SK-N-SH (cell line): ENCODE measurements around the gene HECTD4.
"Not testable (repeated sequence)": the region's sequence is repeated elsewhere in the genome, so short reads cannot be mapped to it uniquely, and the experiment has no call there.

Experiments
- ELF1 ChIP-seq: IDR thresholded peaks from 2 replicates; pipeline ENCODE4 v1.4.0; 2012
- NRF1 ChIP-seq: IDR thresholded peaks from 2 replicates; pipeline ENCODE4 v1.6.1; 2012; ENCODE audit warnings: low read depth, mild to moderate bottlenecking, low read length
- POLR2AphosphoS5 ChIP-seq: IDR thresholded peaks from 2 replicates; pipeline ENCODE4 v1.6.1; 2012; ENCODE audit warnings: low read depth, low read length
- SIN3A ChIP-seq: IDR thresholded peaks from 2 replicates; pipeline ENCODE4 v1.6.1; 2012; ENCODE audit warnings: low read depth, mild to moderate bottlenecking, low read length, moderate library complexity, borderline replicate concordance
- SMC3 ChIP-seq: IDR thresholded peaks from 2 replicates; pipeline ENCODE4 v1.6.1; 2012; ENCODE audit warnings: low read depth, low read length, improper control_type of control experiment
- TF ChIP-seq, protein P1 (sequence below): fragments of 150-350 bp; IDR thresholded peaks from 2 replicates; pipeline ENCODE4 v1.6.1; 2017; ENCODE audit warnings: antibody characterized with exemption, low read length, low read depth, borderline replicate concordance
- TF ChIP-seq, protein P2 (sequence below): fragments of 200-600 bp; sonication (generic); IDR thresholded peaks from 2 replicates; pipeline ENCODE4 v1.6.1; 2017; ENCODE audit warnings: antibody characterized with exemption, mild to moderate bottlenecking, moderate library complexity

- TF ChIP-seq, protein P1, sequence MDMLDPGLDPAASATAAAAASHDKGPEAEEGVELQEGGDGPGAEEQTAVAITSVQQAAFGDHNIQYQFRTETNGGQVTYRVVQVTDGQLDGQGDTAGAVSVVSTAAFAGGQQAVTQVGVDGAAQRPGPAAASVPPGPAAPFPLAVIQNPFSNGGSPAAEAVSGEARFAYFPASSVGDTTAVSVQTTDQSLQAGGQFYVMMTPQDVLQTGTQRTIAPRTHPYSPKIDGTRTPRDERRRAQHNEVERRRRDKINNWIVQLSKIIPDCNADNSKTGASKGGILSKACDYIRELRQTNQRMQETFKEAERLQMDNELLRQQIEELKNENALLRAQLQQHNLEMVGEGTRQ, result not testable (repeated sequence)
- not testable (repeated sequence) for TF ChIP-seq SMC3, SIN3A, NRF1, ELF1, POLR2AphosphoS5
- TF ChIP-seq, protein P2, sequence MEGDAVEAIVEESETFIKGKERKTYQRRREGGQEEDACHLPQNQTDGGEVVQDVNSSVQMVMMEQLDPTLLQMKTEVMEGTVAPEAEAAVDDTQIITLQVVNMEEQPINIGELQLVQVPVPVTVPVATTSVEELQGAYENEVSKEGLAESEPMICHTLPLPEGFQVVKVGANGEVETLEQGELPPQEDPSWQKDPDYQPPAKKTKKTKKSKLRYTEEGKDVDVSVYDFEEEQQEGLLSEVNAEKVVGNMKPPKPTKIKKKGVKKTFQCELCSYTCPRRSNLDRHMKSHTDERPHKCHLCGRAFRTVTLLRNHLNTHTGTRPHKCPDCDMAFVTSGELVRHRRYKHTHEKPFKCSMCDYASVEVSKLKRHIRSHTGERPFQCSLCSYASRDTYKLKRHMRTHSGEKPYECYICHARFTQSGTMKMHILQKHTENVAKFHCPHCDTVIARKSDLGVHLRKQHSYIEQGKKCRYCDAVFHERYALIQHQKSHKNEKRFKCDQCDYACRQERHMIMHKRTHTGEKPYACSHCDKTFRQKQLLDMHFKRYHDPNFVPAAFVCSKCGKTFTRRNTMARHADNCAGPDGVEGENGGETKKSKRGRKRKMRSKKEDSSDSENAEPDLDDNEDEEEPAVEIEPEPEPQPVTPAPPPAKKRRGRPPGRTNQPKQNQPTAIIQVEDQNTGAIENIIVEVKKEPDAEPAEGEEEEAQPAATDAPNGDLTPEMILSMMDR, result not testable (repeated sequence)
Observed at GRCh38 chr12:112220628-112221027, 161.6 kb downstream of the HECTD4 start.
